ENCODE measurements around the gene EID2.

Gene EID2

GRCh38 chr19:39498798-39499642 is 40.9 kb downstream of the EID2 start, which contains the start of gene DLL3:
Gene DLL3, plus strand, starts transcription at chr19:39498947. Its CDS starts 28 bp downstream, at chr19:39498975.
- Histone ChIP-seq H2BK15ac (ENCODE audit: low read depth, poor library complexity, severe bottlenecking) (peak within 1 kb of the TSS; percentile 65), H3K4me3 (ENCODE audit: insufficient read depth in 1 of 2, low read depth in 1 of 2, low read length in 2 of 2) (peak within 1 kb of the TSS in 1 of 2 experiments; percentile 62), H3K23ac (ENCODE audit: low read length in 2 of 2) (no peak within 1 kb of the TSS), H4K91ac (ENCODE audit: low read length) (no peak within 1 kb of the TSS), H4K8ac (ENCODE audit: low read length) (no peak within 1 kb of the TSS), H3K4ac (ENCODE audit: low read depth in 1 of 2, low read length in 2 of 2) (no peak within 1 kb of the TSS), H3K18ac (ENCODE audit: low read depth in 1 of 2, low read length in 2 of 2) (no peak within 1 kb of the TSS), H3K36me3 (ENCODE audit: control insufficient read depth in 1 of 2, insufficient read depth in 2 of 2, low read depth in 1 of 2, low read length in 2 of 2) (no peaks in the 10 kb centered on the region), H3K79me1 (replicated peaks; ENCODE audit: low read length, poor library complexity, severe bottlenecking) (no peaks in the 10 kb centered on the region), H3K4me1 (ENCODE audit: control insufficient read depth, insufficient read depth, low read depth, low read length) (peaks cover 24% of the 10 kb centered on the region), H3K27me3 (ENCODE audit: control insufficient read depth in 1 of 2, insufficient read depth in 1 of 2, low read length in 2 of 2) (peaks cover 56 to 72% of the 10 kb centered on the region in 2 experiments), H2BK12ac (ENCODE audit: low read length in 2 of 2) (no peak within 1 kb of the TSS), H2AK5ac (ENCODE audit: low read length, severe bottlenecking) (no peak within 1 kb of the TSS), H3K27ac (ENCODE audit: low read length, poor library complexity, severe bottlenecking) (no peak within 1 kb of the TSS), H3K14ac (ENCODE audit: low read length in 2 of 2) (no peak within 1 kb of the TSS), H2BK5ac (ENCODE audit: low read depth, low read length, poor library complexity, severe bottlenecking) (no peak within 1 kb of the TSS), H2BK120ac (ENCODE audit: low read depth, low read length) (no peak within 1 kb of the TSS), H3K4me2 (ENCODE audit: low read length, poor library complexity, severe bottlenecking) (peak within 1 kb of the TSS; percentile 87), H3K9me3 (ENCODE audit: control insufficient read depth, low read length) (no peaks in the 10 kb centered on the region), H3K9ac (ENCODE audit: low read length) (no peak within 1 kb of the TSS), H2AFZ (ENCODE audit: low read depth, low read length) (peak within 1 kb of the TSS; percentile 7)
- WGBS = 1% methylated on average over 46 of the region's 60 CpGs
- DNase-seq = peak; percentile 30

- peaks cover 50 to 64% of the 10 kb centered on the region in 2 experiments for H3K27me3 ChIP-seq (ENCODE audit: control insufficient read depth in 1 of 2, insufficient read depth in 1 of 2, low read length in 2 of 2)
- no peaks in the 10 kb centered on the region for H3K36me3 ChIP-seq (ENCODE audit: control insufficient read depth in 1 of 2, insufficient read depth in 2 of 2, low read depth in 1 of 2, low read length in 2 of 2)
- H2BK12ac ChIP-seq (ENCODE audit: low read length in 2 of 2) = no peak overlapping the region
- H3K27ac ChIP-seq (ENCODE audit: low read length, poor library complexity, severe bottlenecking) = no peak overlapping the region
- H3K18ac ChIP-seq (ENCODE audit: low read depth in 1 of 2, low read length in 2 of 2) = no peak overlapping the region
- H4K91ac ChIP-seq (ENCODE audit: low read length) = no peak overlapping the region
- no peak overlapping the region for H3K14ac ChIP-seq (ENCODE audit: low read length in 2 of 2)
- no peak overlapping the region for H3K9ac ChIP-seq (ENCODE audit: low read length)
- peak overlapping the region; percentile 7 for H2AFZ ChIP-seq (ENCODE audit: low read depth, low read length)
- no peak overlapping the region for H4K8ac ChIP-seq (ENCODE audit: low read length)
- H3K4me3 ChIP-seq (ENCODE audit: insufficient read depth in 1 of 2, low read depth in 1 of 2, low read length in 2 of 2) = peak overlapping the region in 1 of 2 experiments; percentile 62
- no peaks in the 10 kb centered on the region for H3K79me1 ChIP-seq (replicated peaks; ENCODE audit: low read length, poor library complexity, severe bottlenecking)
- peak; percentile 59 for DNase-seq
- no peak overlapping the region for H2BK5ac ChIP-seq (ENCODE audit: low read depth, low read length, poor library complexity, severe bottlenecking)
- no peak overlapping the region for H3K23ac ChIP-seq (ENCODE audit: low read length in 2 of 2)
- H2BK15ac ChIP-seq (ENCODE audit: low read depth, poor library complexity, severe bottlenecking) = no peak overlapping the region
- H3K4me2 ChIP-seq (ENCODE audit: low read length, poor library complexity, severe bottlenecking) = peak overlapping the region; percentile 87
- H2BK120ac ChIP-seq (ENCODE audit: low read depth, low read length) = no peak overlapping the region
- H3K4ac ChIP-seq (ENCODE audit: low read depth in 1 of 2, low read length in 2 of 2) = no peak overlapping the region
- 1% methylated on average over 31 of the region's 40 CpGs for WGBS
- peaks cover 24% of the 10 kb centered on the region for H3K4me1 ChIP-seq (ENCODE audit: control insufficient read depth, insufficient read depth, low read depth, low read length)
- no peaks in the 10 kb centered on the region for H3K9me3 ChIP-seq (ENCODE audit: control insufficient read depth, low read length)
- H2AK5ac ChIP-seq (ENCODE audit: low read length, severe bottlenecking) = no peak overlapping the region
Observed at GRCh38 chr19:39497996-39498797, 41.8 kb downstream of the EID2 start.

GRCh38 chr19:39497701-39497995 is 42.3 kb downstream of the EID2 start:
- H3K27me3 ChIP-seq (ENCODE audit: control insufficient read depth in 1 of 2, insufficient read depth in 1 of 2, low read length in 2 of 2) = peaks cover 47 to 60% of the 10 kb centered on the region in 2 experiments
- H2BK5ac ChIP-seq (ENCODE audit: low read depth, low read length, poor library complexity, severe bottlenecking) = no peak overlapping the region
- 0% methylated on average over 5 of the region's 7 CpGs for WGBS
- H3K23ac ChIP-seq (ENCODE audit: low read length in 2 of 2) = no peak overlapping the region
- no peak overlapping the region for H2BK15ac ChIP-seq (ENCODE audit: low read depth, poor library complexity, severe bottlenecking)
- H2AFZ ChIP-seq (ENCODE audit: low read depth, low read length) = no peak overlapping the region
- H3K14ac ChIP-seq (ENCODE audit: low read length in 2 of 2) = no peak overlapping the region
- H3K4ac ChIP-seq (ENCODE audit: low read depth in 1 of 2, low read length in 2 of 2) = no peak overlapping the region
- no peak overlapping the region for H2BK12ac ChIP-seq (ENCODE audit: low read length in 2 of 2)
- H2BK120ac ChIP-seq (ENCODE audit: low read depth, low read length) = no peak overlapping the region
- peaks cover 19% of the 10 kb centered on the region for H3K4me1 ChIP-seq (ENCODE audit: control insufficient read depth, insufficient read depth, low read depth, low read length)
- no peaks in the 10 kb centered on the region for H3K79me1 ChIP-seq (replicated peaks; ENCODE audit: low read length, poor library complexity, severe bottlenecking)
- no peak overlapping the region for H3K9ac ChIP-seq (ENCODE audit: low read length)
- no peak overlapping the region for H2AK5ac ChIP-seq (ENCODE audit: low read length, severe bottlenecking)
- DNase-seq = no peak
- H3K4me3 ChIP-seq (ENCODE audit: insufficient read depth in 1 of 2, low read depth in 1 of 2, low read length in 2 of 2) = peak overlapping the region in 1 of 2 experiments; percentile 62
- no peaks in the 10 kb centered on the region for H3K9me3 ChIP-seq (ENCODE audit: control insufficient read depth, low read length)
- no peak overlapping the region for H4K8ac ChIP-seq (ENCODE audit: low read length)
- H4K91ac ChIP-seq (ENCODE audit: low read length) = no peak overlapping the region
- no peaks in the 10 kb centered on the region for H3K36me3 ChIP-seq (ENCODE audit: control insufficient read depth in 1 of 2, insufficient read depth in 2 of 2, low read depth in 1 of 2, low read length in 2 of 2)
- H3K18ac ChIP-seq (ENCODE audit: low read depth in 1 of 2, low read length in 2 of 2) = no peak overlapping the region
- H3K27ac ChIP-seq (ENCODE audit: low read length, poor library complexity, severe bottlenecking) = no peak overlapping the region
- H3K4me2 ChIP-seq (ENCODE audit: low read length, poor library complexity, severe bottlenecking) = peak overlapping the region; percentile 87

GRCh38 chr19:39496063-39496462 is 43.9 kb downstream of the EID2 start:
- Histone ChIP-seq H2AFZ (ENCODE audit: low read depth, low read length) (no peak overlapping the region), H3K9me3 (ENCODE audit: control insufficient read depth, low read length) (no peaks in the 10 kb centered on the region), H3K4ac (ENCODE audit: low read depth in 1 of 2, low read length in 2 of 2) (no peak overlapping the region), H4K8ac (ENCODE audit: low read length) (no peak overlapping the region), H2BK15ac (ENCODE audit: low read depth, poor library complexity, severe bottlenecking) (no peak overlapping the region), H3K27me3 (ENCODE audit: control insufficient read depth in 1 of 2, insufficient read depth in 1 of 2, low read length in 2 of 2) (peaks cover 44 to 54% of the 10 kb centered on the region in 2 experiments), H3K79me1 (replicated peaks; ENCODE audit: low read length, poor library complexity, severe bottlenecking) (no peaks in the 10 kb centered on the region), H3K4me2 (ENCODE audit: low read length, poor library complexity, severe bottlenecking) (no peak overlapping the region), H2BK12ac (ENCODE audit: low read length in 2 of 2) (no peak overlapping the region), H3K9ac (ENCODE audit: low read length) (no peak overlapping the region), H3K4me3 (ENCODE audit: insufficient read depth in 1 of 2, low read depth in 1 of 2, low read length in 2 of 2) (no peak overlapping the region), H3K27ac (ENCODE audit: low read length, poor library complexity, severe bottlenecking) (no peak overlapping the region), H2BK120ac (ENCODE audit: low read depth, low read length) (no peak overlapping the region), H3K14ac (ENCODE audit: low read length in 2 of 2) (no peak overlapping the region), H3K23ac (ENCODE audit: low read length in 2 of 2) (no peak overlapping the region), H3K36me3 (ENCODE audit: control insufficient read depth in 1 of 2, insufficient read depth in 2 of 2, low read depth in 1 of 2, low read length in 2 of 2) (peaks cover 10 to 12% of the 10 kb centered on the region in 2 experiments), H2AK5ac (ENCODE audit: low read length, severe bottlenecking) (no peak overlapping the region), H3K18ac (ENCODE audit: low read depth in 1 of 2, low read length in 2 of 2) (no peak overlapping the region), H4K91ac (ENCODE audit: low read length) (no peak overlapping the region), H2BK5ac (ENCODE audit: low read depth, low read length, poor library complexity, severe bottlenecking) (no peak overlapping the region), H3K4me1 (ENCODE audit: control insufficient read depth, insufficient read depth, low read depth, low read length) (peaks cover 18% of the 10 kb centered on the region)
- DNase-seq = no peak
- 77% methylated on average over 3 of the region's 5 CpGs for whole genome bisulfite sequencing

Data from mesenchymal stem cell (in vitro differentiated cells and primary cell).